ENCODE measurements around the gene MYOCD.
"Not testable (repeated sequence)": the region's sequence is repeated elsewhere in the genome, so short reads cannot be mapped to it uniquely, and the experiment has no call there.

The MYOCD gene

GRCh38 chr17:12631076-12631475, 34.6 kb upstream of the MYOCD start:
- DNase-seq (ENCODE audit: extremely low spot score): no peak
- ChIA-PET CTCF (no interaction called here), POLR2A (no interaction called here)
- TF ChIP-seq CTCF (IDR thresholded peaks at IDR 0.05; ENCODE audit: control extremely low read depth, extremely low read depth, low read depth, missing control alignments): no peak

- POLR2A ChIA-PET: no interaction called here
- CTCF ChIA-PET: no interaction called here
Observed at GRCh38 chr17:12632785-12633184, 32.9 kb upstream of the MYOCD start.

GRCh38 chr17:12634789-12635414, 30.8 kb upstream of the MYOCD start:
- ChIA-PET POLR2A (no interaction called here), CTCF (interaction anchor here (1.0 kb wide), 1 partner anchor 117 kb away, joined by 3 read pairs; no protein-coding TSS in a partner anchor)

More at GRCh38 chr17:12632785-12633184, 32.9 kb upstream of the MYOCD start:
- no peak for DNase-seq (ENCODE audit: extremely low spot score)
- TF ChIP-seq CTCF (IDR thresholded peaks at IDR 0.05; ENCODE audit: control extremely low read depth, extremely low read depth, low read depth, missing control alignments): no peak

GRCh38 chr17:12635996-12636395, 29.7 kb upstream of the MYOCD start:
- CTCF ChIA-PET; DNase-seq (ENCODE audit: extremely low spot score); POLR2A ChIA-PET: not testable (repeated sequence)

More at GRCh38 chr17:12634789-12635414, 30.8 kb upstream of the MYOCD start:
- no peak for DNase-seq (ENCODE audit: extremely low spot score)
- no peak for TF ChIP-seq CTCF (IDR thresholded peaks at IDR 0.05; ENCODE audit: control extremely low read depth, extremely low read depth, low read depth, missing control alignments)

- CTCF ChIA-PET: no interaction called here
- no peak for DNase-seq (ENCODE audit: extremely low spot score)
- TF ChIP-seq CTCF (IDR thresholded peaks at IDR 0.05; ENCODE audit: control extremely low read depth, extremely low read depth, low read depth, missing control alignments): no peak
- POLR2A ChIA-PET: no interaction called here
Observed at GRCh38 chr17:12637015-12637414, 28.7 kb upstream of the MYOCD start.

GRCh38 chr17:12637745-12638651, 27.7 kb upstream of the MYOCD start:
- TF ChIP-seq CTCF (IDR thresholded peaks at IDR 0.05; ENCODE audit: control extremely low read depth, extremely low read depth, low read depth, missing control alignments): no peak
- ChIA-PET POLR2A (no interaction called here), CTCF (no interaction called here)
- no peak for DNase-seq (ENCODE audit: extremely low spot score)

GRCh38 chr17:12640364-12640763, 25.3 kb upstream of the MYOCD start:
- DNase-seq (ENCODE audit: extremely low spot score): no peak
- ChIA-PET CTCF (no interaction called here), POLR2A (no interaction called here)
- TF ChIP-seq CTCF (IDR thresholded peaks at IDR 0.05; ENCODE audit: control extremely low read depth, extremely low read depth, low read depth, missing control alignments): no peak
